K562 (cell line): ENCODE data around the gene WDR91. TPM values are rescaled to one million over a fixed set of nuclear protein-coding genes. Genes with fewer than 3 reads are reported as not detected.

Experiments used
- BRF2 ChIP-seq: IDR thresholded peaks from 3 replicates; pipeline ENCODE4 v1.6.1; 2011; ENCODE audit warnings: borderline replicate concordance, mild to moderate bottlenecking; ENCODE audit not compliant: insufficient read length, insufficient read depth
- CREB3 ChIP-seq: fragments of 450-650 bp; conservative IDR thresholded peaks from 2 replicates; pipeline ENCODE4 v1.6.1; 2016; ENCODE audit warnings: missing genetic modification characterization, low read depth, mild to moderate bottlenecking, missing compliant biosample characterization, moderate library complexity
- CSDE1 ChIP-seq, 2 experiments: fragments of 450-650 bp; IDR thresholded peaks; 2 replicates each; pipeline ENCODE4 v1.6.1; 2016; ENCODE audit warnings: mild to moderate bottlenecking in 1 of 2
- HDAC1 ChIP-seq, 2 experiments: fragments of 450-650 bp; IDR thresholded peaks; 2 replicates each; pipeline ENCODE4 v1.6.1; 2016 to 2017; ENCODE audit warnings: inconsistent platforms in 1 of 2, mild to moderate bottlenecking in 1 of 2, moderate library complexity in 1 of 2
- KLF10 ChIP-seq: fragments of 250-450 bp; sonication (Bioruptor Pico); IDR thresholded peaks from 2 replicates; pipeline ENCODE4 v1.6.1; 2021; ENCODE audit warnings: matching md5 sums
- KLF13 ChIP-seq: fragments of 450-650 bp; IDR thresholded peaks from 2 replicates; pipeline ENCODE4 v1.6.1; 2016; ENCODE audit warnings: missing genetic modification characterization, low read depth, mild to moderate bottlenecking, missing compliant biosample characterization, moderate library complexity, borderline replicate concordance
- KLF16 ChIP-seq: IDR thresholded peaks from 2 replicates; pipeline ENCODE4 v1.6.1; 2016; ENCODE audit warnings: antibody characterized with exemption
- MAFG ChIP-seq: fragments of 450-650 bp; conservative IDR thresholded peaks from 2 replicates; pipeline ENCODE4 v1.6.1; 2016; ENCODE audit warnings: missing genetic modification characterization, missing compliant biosample characterization
- MNT ChIP-seq, 2 experiments: fragments of 450-650 bp; conservative IDR thresholded peaks; 2 replicates each; pipeline ENCODE4 v1.6.1; 2017; ENCODE audit warnings: mild to moderate bottlenecking in 2 of 2, moderate library complexity in 2 of 2
- NONO ChIP-seq, 2 experiments: fragments of 200-400 bp in 1 of 2; fragments of 450-650 bp in 1 of 2; formaldehyde crosslinking in 1 of 2; IDR thresholded peaks; 2 replicates each; pipeline ENCODE4 v1.6.1; 2017; ENCODE audit warnings: low read depth in 2 of 2, mild to moderate bottlenecking in 2 of 2, moderate library complexity in 2 of 2, low read length in 1 of 2
- PCBP2 ChIP-seq: fragments of 200-400 bp; formaldehyde crosslinking; IDR thresholded peaks from 2 replicates; pipeline ENCODE4 v1.6.1; 2018; ENCODE audit warnings: low read length, low read depth, mild to moderate bottlenecking, moderate library complexity; ENCODE audit not compliant: poor library complexity, severe bottlenecking
- PHF20 ChIP-seq: fragments of 450-650 bp; IDR thresholded peaks from 2 replicates; pipeline ENCODE4 v1.6.1; 2018; ENCODE audit not compliant: partially characterized antibody
- POLR3G ChIP-seq: IDR thresholded peaks from 2 replicates; pipeline ENCODE4 v1.6.1; 2011; ENCODE audit not compliant: insufficient read length, insufficient replicate concordance; ENCODE audit errors: extremely low read depth
- RB1 ChIP-seq: fragments of 450-650 bp; IDR thresholded peaks from 2 replicates; pipeline ENCODE4 v1.6.1; 2017; ENCODE audit warnings: low read depth, mild to moderate bottlenecking
- RBM22 ChIP-seq: fragments of 200-400 bp; formaldehyde crosslinking; IDR thresholded peaks from 2 replicates; pipeline ENCODE4 v1.6.1; 2018; ENCODE audit warnings: low read length, low read depth; ENCODE audit not compliant: poor library complexity, severe bottlenecking
- SAP30 ChIP-seq: fragments of 200-600 bp; sonication (generic); IDR thresholded peaks from 2 replicates; pipeline ENCODE4 v1.6.1; 2012; ENCODE audit warnings: borderline replicate concordance, low read depth, mild to moderate bottlenecking, moderate library complexity, low read length, control low read depth, inconsistent platforms; ENCODE audit not compliant: insufficient read depth, poor library complexity, severe bottlenecking
- SRF ChIP-seq, 2 experiments: fragments of 250-450, 450-650 bp in 1 of 2; sonication (Bioruptor Pico) in 1 of 2; sonication (generic) in 1 of 2; formaldehyde crosslinking; IDR thresholded peaks; 2 replicates each; pipeline versions ENCODE4 v1.5.0 to v1.5.1; 2020 to 2022; ENCODE audit warnings: mild to moderate bottlenecking in 1 of 2, missing genetic modification reagents in 1 of 2
- TFAM ChIP-seq: fragments of 250-450 bp; sonication (Bioruptor Pico); conservative IDR thresholded peaks from 2 replicates; pipeline ENCODE4 v1.5.0; 2021; ENCODE audit warnings: mild to moderate bottlenecking, moderate library complexity
- THAP12 ChIP-seq: fragments of 250-450 bp; sonication (Bioruptor Pico); IDR thresholded peaks from 2 replicates; pipeline ENCODE4 v1.9.0; 2021; ENCODE audit warnings: mild to moderate bottlenecking, inconsistent platforms
- ZNF197 ChIP-seq: fragments of 200-800 bp; sonication (Bioruptor generic); IDR thresholded peaks from 2 replicates; pipeline ENCODE4 v1.6.1; 2016; ENCODE audit warnings: low read depth, missing genetic modification characterization, missing compliant biosample characterization
- ZNF431 ChIP-seq: sonication (generic); formaldehyde crosslinking; IDR thresholded peaks from 2 replicates; pipeline ENCODE4 v1.8.0; 2022; ENCODE audit warnings: mild to moderate bottlenecking, missing genetic modification reagents
- polyA plus RNA-seq, 8 experiments: library from polyadenylated mRNA; depleted of rRNA in 4 of 8; stranded (reverse) in 5 of 8; unstranded in 3 of 8; fragments of >200 nt; fragmentation: Nextera tagmentation in 2 of 8; fragmentation: Illumina TruSeq in 1 of 8; extraction: Ambion mirVana in 2 of 8; extraction: Trizol in 1 of 8; gene quantifications; 2 replicates each; pipeline versions ENCODE4 v1.2.1 to v1.2.3, GENCODE V29; 2011 to 2014; ENCODE audit warnings: inconsistent platforms in 1 of 8, missing spikeins in 1 of 8
- total RNA-seq, 7 experiments: library from RNA; depleted of rRNA in 6 of 7; stranded (reverse); fragments of >200 nt in 6 of 7; fragmentation: Illumina TruSeq in 2 of 7; extraction: Trizol in 2 of 7; gene quantifications; 2 replicates each; pipeline versions ENCODE4 v1.2.1 to v1.2.3, GENCODE V29; 2011 to 2021; ENCODE audit warnings: low replicate concordance in 1 of 7

WDR91 gene
- total and polyA plus RNA-seq, 9 of the 15 experiments (the other 6 are each of a cell fraction or from before 2014, with no cell fraction given), result 1.9 to 18.2 (median 9.8) TPM

- peak in 1 of 2 experiments; percentile 87; a peak in 2 of 4 replicates for TF ChIP-seq HDAC1 (IDR thresholded peaks at IDR 0.05)
- no peak for TF ChIP-seq KLF16
- TF ChIP-seq SAP30, result peak; percentile 81
- peak; percentile 63 to 65 for TF ChIP-seq NONO (IDR thresholded peaks at IDR 0.05; ENCODE audit: low read depth in 2 of 2, low read length in 1 of 2)
- TF ChIP-seq THAP12 (CRISPR knock-in tag), result peak; percentile 84
- no peak for TF ChIP-seq TFAM
- TF ChIP-seq RB1, result peak; percentile 99
- TF ChIP-seq ZNF197 (CRISPR knock-in tag), result peak; percentile 90
- no peak for TF ChIP-seq KLF10 (CRISPR knock-in tag)
- no peak for TF ChIP-seq POLR3G
- TF ChIP-seq PHF20, result peak; percentile 94
- TF ChIP-seq KLF13 (tag), result no peak
- no peak for TF ChIP-seq MAFG (tag)
- TF ChIP-seq PCBP2, result no peak
- no peak for TF ChIP-seq BRF2
- TF ChIP-seq CSDE1 (IDR thresholded peaks at IDR 0.05), result 0 out of 4 replicates have a peak, but pooled peaks of 1 of the 2 experiments have one; percentile 30
- peak; percentile 75 to 90 for TF ChIP-seq MNT (conservative IDR thresholded peaks at IDR 0.05)
- TF ChIP-seq ZNF431, result peak; percentile 84
- TF ChIP-seq RBM22, result peak; percentile 94
- no peak for TF ChIP-seq CREB3 (tag)
- peak in 1 of 2 experiments; percentile 74; a peak in 2 of 4 replicates for TF ChIP-seq SRF (CRISPR knock-in tag; IDR thresholded peaks at IDR 0.05)
Observed at GRCh38 chr7:135170274-135170997, 40.9 kb downstream of the WDR91 start, which contains the start of gene CYREN (continued).
